HG02642 (cell line): ENCODE results near the gene TRAK1.

Experiments
- ATAC-seq: cut with Tn5 transposase; IDR thresholded peaks from one replicate; pipeline ENCODE4 v1.9.1; 2021; ENCODE audit warnings: mild to moderate bottlenecking; ENCODE audit not compliant: unreplicated experiment, poor library complexity

Gene TRAK1

DNA sequence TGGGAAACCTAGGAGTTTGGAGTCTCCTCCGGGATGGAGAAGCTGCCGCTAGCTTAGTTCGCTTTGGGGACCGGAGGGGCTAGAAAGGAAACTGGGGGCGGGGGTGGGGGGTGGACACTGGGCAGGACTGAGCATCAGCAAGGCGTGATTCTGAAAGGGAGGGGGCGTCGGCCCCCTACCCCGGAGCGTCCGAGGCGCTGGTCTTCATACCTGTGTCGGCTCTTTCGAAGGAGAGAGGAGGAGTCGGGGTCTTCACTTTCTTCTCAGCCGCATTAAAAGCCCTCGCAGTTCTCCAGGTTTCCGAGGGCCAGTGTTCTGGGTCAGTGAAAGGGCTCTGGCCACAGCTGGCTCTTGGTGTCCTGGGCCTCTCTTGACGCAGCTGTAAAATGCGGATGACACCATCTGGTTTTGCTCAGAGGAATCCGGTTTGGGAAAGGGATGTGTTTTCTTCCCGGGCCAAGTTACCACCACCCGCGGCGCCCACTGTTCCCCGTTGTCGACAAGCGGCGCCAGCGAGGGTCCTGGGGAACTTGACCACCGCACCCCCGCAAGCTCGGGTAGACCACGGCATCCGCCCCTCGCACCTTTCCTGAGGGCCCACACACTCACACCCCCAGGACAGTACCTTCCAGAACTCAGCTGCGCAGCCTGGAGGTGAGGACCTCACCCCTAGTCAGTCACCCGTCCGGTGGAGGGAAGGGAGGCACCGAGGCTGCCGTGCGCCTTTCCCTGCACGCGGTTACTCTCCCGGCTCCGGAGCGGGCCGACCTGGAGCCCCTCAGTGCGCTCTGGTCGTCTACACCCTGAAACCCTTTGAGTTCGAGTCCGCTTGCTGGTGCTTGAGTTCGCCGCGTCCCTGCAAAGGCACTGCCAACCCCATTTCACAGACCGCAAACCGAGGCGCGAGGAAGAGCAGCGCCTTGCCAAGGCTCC lies 174.2 kb downstream of the TRAK1 start:
- ATAC-seq, result no peak

DNA sequence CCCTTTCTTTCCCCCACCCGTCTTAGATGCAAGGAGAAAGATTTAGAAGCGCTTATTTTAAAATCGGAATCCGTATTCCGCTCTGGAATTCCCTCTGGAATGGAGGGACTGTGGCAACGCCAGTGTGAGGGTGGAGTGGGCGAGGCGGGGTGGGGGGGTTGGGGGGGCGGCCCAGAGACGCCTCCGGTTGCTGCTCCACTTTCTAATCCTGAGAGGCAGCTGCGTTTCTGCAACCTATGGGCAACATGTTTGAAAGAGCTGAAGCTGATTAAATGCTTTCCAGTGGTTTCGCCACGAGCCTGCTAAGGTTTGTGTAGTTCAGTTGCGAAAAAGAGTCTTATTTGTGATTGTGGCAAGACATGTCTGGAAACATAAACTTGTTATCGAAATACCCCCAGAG lies 174.9 kb downstream of the TRAK1 start, which contains the start of gene CCK:
CCK (minus strand) TSS at position 101 of the 400 bp plus-strand sequence. CDS start 2,555 bp downstream, outside the sequence.
- no peak for ATAC-seq

GRCh38 chr3:42267878-42268277 lies 176.7 kb downstream of the TRAK1 start:
- ATAC-seq, result no peak

DNA sequence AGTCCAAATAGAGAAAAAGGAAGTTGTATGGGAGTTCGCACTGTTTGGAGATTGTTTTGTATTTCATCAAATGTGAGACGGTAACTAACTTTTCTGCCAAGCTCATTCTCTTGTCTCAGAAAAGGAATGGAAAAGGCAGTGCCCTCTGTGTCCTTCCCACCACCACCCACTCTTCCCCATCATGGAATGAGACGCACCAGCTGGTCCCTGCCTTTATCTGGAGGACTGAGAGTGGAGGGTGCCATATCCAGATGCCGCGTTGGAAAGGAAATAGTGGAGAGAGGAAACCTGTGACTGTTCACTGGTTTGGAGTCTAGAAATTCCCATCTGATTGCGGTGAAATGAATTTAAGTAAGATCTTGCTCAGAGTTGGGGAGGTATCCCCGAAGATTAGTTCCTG lies 178.5 kb downstream of the TRAK1 start:
- no peak for ATAC-seq

- no peak for ATAC-seq
These were observed 179.4 kb downstream of the TRAK1 start for GRCh38 chr3:42270561-42270960.

GRCh38 chr3:42271786-42272185 lies 180.6 kb downstream of the TRAK1 start:
- ATAC-seq, result no peak

GRCh38 chr3:42273361-42273760 lies 182.2 kb downstream of the TRAK1 start:
- no peak for ATAC-seq

DNA sequence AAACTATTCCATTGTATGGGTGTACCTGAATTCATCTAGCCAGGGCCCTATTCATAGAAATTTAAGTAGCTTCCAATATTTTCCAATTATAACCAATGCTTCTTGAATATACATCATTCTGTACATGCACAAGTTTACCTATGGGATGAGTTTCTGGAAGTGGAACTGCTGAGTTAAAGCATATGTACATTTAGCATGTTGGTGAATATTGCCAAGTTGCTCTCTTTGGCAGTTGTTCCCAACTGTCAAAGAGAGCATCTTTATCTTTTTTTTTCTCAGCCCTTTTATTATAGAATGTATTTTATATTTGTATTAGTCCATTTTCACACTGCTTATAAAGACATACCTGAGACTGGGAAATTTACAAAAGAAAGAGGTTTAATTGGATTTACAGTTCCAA lies 183.1 kb downstream of the TRAK1 start:
- no peak for ATAC-seq

DNA sequence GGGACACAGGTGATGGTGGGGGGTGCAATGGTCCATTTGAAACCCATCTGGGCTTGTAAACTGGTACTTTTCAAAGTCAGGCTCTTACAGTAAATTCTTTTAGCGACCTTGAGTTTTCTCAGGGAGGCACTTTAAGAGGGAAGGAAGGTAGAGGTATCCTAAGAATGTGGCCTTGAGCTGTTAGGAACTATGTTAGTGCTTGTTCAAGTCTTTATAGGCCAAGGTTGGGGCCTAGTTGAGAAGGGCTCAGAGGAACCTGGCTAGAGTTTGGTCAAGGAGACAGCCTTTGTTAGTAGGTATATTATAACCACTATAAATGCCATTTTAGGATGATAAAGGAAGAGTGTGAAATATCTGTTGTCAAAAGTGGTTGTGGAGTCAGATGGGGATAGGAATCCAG lies 184.1 kb downstream of the TRAK1 start:
- ATAC-seq, result no peak
